Activated CD8-positive, alpha-beta memory T cell treated with anti-CD3 and anti-CD28 coated beads for 1 hour (primary cell): Measurements from ENCODE around the gene KRT79.
"Not testable (repeated sequence)": the region's sequence is repeated elsewhere in the genome, so short reads cannot be mapped to it uniquely, and the experiment has no call there.

Source experiments
- DNase-seq, 2 donors: peaks; one replicate each; pipeline ENCODE4 v3.0.0-alpha.2; 2020; ENCODE audit warnings: low read depth in 1 of 2; ENCODE audit errors: extremely low read depth in 1 of 2

Gene KRT79

DNA sequence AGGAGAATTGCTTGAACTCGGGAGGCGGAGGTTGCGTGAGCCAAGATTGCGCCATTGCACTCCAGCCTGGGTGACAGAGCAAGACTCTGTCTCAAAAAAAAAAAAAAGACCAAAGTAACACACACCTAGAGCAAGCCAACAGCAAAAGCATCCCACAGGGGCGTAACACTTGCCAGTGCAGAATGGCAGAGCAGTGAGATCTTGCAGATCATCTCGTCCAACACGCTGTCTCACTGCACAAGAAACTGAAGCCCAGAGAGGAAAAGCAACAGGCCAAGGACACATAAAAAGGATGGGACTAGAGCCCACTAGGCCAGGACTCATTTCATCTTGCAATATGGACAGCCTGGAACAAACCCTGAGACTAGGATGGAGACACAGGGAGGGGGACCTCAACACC is 27.4 kb upstream of the KRT79 start:
- DNase-seq: no peak

DNA sequence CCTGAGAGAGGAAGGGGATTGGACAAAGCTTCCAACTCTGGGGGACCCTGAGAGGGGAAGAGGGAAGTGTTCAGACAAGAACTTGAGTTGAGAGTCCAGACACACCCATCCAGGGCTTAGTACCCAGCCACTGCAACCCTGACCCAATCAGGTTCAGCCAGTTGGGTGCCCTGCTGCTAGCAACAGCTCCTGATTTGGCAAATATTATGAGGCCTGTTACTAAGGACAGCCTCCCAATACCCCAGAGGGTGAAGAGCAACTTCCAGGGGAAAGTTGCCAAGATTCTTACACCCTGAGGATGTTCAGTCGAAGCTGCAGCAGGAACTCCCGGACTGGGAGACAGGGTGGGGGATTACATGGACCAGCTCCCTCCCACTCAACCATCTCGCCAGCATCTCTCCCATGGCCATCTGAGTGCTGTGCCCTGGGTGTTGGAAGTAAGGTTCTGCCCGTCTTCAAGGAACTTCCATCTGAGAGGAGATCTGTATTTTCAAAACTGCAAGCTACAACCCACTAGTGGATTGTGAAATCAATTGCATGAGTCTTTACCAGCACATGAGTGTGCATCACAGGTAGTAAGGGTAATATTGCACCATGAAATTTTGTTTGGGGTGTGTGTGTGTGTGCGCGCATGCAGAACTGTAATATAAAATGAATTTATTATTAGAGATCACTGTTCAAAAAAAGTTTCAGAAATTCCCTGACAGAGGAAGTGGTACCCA is 26.2 kb upstream of the KRT79 start:
- no peak for DNase-seq

DNA sequence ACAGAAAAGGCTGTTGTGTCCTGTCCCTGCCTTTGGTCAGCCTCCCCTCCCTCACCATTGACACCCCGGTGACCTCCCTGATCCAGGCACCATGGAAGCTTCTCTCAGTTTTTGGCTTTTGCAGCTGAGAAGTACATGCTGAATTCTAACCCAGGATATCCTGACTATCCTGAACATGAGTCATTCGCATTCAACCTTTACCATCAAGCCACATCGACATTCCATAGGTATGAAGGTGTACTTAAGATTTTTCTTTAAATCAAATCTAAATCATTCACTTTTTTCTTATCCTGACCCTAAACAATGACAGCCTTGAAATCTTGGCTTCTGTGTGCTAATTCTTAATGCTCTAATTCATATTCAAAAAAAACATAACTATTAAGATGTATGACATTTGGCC is 23.4 kb upstream of the KRT79 start:
- DNase-seq: no peak

DNA sequence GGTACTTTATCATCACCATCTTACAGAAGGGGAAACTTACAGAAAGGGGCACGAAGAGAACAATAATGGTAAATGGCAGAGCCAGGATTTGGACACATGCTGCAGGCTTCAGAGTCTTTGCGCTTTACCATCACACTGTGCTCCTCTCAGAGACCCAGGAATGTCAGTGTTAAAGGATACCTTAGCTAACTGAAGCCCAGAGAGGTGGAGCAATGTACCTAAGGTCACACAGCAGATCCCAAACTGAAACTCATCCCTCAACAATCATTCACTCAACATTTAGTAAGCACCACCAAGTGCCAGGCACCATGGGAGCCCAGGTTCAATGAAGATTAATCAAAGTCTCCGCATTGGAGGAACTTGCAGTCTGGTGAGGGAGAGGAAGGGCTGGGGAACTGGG is 22.7 kb upstream of the KRT79 start:
- no peak for DNase-seq

DNA sequence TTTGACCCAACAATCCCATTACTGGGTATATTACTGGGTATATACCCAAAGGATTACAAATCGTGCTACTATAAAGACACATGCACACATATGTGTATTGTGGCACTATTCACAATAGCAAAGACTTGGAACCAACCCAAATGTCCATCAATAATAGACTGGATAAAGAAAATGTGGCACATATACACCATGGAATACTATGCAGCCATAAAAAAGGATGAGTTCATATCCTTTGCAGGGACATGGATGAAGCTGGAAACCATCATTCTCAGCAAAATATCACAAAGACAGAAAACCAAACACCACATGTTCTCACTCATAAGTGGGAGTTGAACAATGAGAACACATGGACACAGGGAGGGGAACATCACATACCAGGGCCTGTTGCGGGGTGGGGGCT is 22.0 kb upstream of the KRT79 start:
- not testable (repeated sequence) for DNase-seq

DNA sequence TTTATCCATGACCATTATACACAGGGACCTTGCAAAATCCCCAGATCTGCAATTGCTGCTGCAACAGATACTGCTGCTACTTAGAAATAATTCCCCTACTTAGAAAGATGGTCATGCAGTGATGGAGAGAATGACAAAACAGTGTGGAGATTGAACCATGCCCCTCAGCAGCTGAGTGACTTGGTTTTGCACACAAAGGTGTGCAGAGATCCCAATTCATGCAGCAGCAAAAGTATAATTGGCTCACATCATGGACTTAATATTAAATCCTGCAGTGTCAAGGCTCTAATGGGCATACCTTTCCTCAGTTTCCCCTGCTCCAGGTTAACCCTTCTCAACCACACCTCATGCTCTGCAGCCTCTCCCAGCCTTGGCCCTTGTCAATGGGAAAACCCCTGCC is 17.7 kb upstream of the KRT79 start:
- no peak for DNase-seq

DNA sequence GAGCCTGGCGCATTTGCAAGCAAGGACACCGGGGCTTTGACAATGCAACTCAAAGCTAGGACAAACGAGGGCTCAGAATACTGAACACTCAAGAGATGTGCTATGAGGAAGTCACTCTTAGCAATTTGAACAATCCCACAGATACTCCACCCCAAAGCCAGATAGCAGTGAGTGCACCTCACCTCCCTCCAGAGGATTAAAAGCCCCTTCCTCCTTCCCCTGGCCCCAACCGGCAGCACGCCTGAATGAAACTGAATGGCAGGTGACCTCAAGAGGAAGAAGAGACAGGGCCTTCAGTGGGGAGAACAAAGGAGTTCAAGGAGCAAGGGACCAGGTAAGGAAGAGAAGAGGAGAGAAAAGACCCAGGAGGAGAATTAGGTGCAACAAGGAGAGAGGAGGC is 16.6 kb upstream of the KRT79 start:
- DNase-seq: no peak

DNA sequence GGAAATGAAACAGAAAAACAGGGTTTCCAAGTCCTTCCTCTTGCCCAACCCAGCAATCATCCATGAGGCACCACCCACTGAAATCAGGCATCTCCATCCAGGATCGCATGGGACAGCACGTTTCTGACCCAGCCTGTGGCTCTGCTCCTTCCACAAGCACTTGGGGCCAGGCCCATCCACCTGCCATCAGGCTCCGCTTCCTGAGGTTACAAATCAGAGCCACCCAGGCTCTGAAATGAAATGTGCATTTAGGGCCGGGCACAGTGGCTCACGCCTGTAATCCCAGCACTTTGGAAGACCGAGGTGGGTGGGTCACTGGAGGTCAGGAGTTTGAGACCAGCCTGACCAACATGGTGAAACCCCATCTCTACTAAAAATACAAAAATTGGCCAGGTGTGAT is 15.4 kb upstream of the KRT79 start:
- no peak for DNase-seq

DNA sequence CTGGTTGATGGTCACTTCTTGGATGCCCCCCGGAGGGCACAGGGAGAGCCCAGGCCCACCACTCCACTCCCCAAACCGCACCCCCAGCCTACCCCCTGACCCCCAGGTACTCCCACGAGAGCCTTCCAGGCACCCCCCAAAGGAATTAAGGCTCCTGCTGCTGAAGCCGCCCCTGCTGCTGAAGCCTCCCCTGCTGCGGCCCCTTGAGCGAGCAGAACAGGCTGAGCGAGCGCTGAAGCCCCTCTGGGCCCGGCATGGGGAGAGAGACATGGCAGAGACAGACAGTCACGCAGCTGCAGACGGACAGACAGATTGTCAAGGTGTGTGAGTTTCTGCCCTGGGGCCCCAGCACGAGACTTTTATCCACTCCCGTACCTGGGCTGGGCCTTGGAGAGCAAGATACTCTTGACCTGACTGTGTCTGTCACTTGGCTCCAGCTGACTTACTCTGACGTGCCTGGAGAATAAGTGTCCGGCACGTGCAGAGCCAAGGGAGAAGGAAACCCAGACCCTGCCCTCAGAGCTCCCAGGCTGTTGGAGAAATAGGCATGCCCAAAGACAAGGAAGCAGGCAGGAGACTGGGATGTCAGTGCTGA is 14.6 kb upstream of the KRT79 start, which contains the start of gene KRT78:
KRT78 (minus strand) TSS at position 334 of the 595 bp plus-strand sequence; CDS start at position 270, 64 bp downstream.
- no peak for DNase-seq

DNA sequence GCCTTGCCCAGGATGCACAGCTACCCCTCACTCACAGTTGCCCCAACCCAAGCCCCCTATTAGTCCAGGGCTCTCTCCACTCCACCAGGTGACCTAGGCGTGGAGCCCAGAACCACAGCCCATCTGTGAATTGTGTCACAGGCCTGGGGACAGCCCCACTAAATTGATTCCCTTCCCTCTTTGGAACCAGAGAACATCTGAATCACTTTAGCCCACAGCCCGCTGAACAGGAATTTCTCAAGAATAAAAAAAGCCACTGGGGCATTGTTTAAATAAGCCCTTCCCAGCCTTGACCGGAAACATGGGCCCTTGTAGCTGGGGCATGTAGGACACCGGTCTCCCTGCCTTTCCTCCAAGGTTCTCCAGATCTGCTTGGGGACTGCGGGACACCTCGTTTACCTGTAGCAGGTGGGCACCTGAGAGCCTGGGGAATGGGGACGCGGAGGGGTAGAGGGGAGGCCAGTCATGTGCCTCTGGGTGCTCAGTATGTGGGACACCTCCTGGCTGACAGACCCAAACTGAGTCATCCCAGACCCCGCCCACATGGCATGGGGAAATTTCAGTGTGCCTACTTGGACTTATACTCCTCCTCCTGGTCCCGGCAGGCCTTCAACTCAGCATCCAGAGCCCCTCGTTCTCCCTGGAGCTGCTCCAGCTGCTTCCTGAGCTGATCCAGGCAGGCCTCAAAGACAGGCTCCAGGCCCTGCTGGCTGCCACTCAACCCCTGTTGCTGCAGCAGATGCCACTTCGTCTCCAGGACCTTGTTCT is 13.4 kb upstream of the KRT79 start:
- no peak for DNase-seq

DNA sequence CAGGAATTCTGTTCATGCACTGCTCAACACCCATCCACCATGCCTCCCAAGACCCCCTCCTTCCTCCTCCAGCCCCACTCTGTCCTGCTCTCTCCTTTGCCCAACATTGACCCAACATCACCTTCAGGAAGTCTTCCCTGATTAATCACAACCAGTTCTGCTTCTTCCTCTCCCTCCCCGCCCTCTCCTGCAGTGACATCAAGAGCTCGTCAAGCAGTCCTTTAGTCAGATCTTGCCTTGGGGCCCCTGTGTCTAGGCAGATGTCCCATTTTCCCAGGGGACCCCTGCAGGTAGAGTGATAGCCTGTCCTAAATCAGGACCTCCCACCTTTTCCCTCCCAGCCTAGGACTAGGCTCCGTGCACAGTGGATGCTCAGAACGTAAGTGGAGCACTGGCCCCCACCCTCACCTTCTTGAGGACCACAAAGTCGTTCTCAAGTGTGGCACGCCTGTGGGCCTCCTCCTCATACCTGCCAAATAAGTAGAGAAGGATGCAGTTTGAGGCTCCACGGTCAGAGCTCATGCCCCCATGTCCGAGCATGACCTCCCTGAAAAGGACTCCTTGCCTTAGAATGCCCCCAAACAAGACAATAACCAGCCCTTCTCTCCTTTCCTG is 12.4 kb upstream of the KRT79 start:
- DNase-seq: no peak

DNA sequence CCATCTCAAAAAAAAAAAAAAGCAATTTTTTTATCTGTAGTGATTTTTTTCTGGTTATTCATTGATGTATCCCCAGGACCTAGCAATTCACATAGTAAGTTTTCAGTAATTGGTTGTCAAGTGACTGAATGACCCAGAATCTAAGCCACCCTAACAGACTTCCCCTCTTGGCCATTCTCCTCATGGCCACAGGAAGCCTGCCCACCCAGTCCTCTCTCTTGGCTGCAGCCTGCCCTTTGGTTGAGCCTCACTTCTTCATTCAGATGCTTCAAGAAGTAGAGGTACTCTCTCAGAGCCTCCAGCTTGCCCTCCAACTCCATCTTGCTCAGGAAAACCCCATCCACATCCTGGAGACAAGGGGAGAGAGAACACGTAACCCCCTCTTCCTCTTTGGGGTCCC is 11.8 kb upstream of the KRT79 start:
- DNase-seq: no peak

DNA sequence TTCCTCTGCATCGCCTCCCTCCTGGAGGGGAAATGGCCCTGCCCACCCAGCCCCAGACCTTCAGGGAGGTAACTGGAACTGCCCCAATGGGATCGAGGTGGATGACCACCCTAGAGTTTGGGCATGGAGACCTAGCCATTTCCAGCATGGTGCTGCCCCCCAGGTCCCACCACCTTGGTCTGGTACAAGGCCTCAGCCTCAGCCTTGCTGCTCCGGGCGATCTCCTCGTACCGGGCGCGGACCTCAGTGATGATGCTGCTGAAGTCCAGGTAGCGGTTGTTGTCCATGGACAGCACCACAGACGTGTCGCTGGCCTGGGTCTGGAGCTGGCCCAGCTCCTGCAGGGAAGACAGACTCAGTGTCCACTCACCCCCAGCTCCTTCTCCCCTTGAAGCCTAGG is 10.3 kb upstream of the KRT79 start:
- DNase-seq: no peak

DNA sequence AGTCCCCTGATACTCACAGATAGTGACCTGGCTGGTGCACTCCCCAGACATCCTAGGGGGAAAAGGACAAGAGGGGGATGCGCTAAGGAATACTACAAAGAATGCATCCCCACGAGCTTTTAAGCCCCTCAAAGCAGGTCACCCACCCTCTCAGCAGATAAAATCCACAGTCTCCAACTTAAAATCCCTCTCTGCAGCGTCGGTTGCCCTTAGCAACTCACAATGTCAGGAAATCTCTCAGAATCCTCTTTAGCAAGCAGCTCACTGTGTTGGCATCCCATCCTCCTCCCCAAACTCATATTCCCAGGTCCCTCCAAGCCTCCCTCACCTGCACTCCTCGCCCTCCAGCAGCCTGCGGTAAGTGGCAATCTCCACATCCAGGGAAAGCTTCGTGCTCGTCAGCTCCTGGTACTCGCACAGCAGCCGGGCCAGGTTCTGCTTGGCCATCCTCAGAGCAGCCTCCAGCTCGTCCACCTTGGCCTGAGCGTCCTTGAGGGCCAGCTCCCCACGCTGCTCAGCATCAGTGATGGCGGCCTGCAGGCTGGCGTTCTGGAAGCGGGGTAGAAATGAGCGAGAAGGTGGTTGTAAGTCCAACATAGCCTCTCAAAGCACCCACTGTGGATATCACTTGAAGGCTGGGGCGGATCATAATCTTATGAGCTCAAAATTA is 5.5 kb upstream of the KRT79 start:
- no peak for DNase-seq

DNA sequence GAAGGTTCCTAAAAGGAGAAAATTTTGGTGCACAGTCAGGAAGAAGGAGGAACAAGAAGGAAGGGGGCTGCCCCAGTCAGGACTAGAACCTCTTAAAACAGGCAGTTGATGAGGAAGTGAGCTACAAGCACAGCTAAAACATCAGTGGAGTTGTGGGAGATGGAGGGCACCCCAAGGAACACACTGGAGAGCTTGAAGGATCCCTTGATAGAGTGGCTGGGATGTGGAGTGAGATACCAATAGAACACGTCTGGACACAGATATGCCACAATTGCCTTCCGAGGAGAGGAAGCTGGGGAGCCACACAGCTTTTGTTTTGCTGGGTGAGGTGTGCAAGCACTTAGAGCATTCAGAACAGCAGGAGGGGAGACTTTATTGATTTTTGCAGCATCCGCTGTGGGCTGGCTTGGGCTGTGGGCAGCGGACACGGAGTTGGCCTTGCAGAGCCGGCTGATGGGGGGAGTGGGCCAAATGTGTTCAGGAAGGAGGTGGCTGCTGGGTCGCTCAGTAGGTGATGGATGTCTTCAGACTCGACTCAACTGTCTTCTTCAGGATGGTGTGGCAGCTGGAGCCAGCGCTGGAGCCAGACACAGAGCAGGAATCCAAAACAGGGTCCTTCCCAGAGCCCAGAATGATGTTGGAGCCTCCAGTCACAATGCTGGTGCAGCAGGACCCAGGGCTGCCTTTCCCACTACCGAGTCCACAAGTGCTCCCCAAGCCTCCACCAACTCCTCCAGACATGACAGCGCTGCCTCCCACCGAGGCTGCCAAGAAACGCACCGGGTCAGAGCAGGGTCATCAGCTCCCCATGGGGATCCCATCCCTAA is 4.7 kb upstream of the KRT79 start:
- no peak for DNase-seq

DNA sequence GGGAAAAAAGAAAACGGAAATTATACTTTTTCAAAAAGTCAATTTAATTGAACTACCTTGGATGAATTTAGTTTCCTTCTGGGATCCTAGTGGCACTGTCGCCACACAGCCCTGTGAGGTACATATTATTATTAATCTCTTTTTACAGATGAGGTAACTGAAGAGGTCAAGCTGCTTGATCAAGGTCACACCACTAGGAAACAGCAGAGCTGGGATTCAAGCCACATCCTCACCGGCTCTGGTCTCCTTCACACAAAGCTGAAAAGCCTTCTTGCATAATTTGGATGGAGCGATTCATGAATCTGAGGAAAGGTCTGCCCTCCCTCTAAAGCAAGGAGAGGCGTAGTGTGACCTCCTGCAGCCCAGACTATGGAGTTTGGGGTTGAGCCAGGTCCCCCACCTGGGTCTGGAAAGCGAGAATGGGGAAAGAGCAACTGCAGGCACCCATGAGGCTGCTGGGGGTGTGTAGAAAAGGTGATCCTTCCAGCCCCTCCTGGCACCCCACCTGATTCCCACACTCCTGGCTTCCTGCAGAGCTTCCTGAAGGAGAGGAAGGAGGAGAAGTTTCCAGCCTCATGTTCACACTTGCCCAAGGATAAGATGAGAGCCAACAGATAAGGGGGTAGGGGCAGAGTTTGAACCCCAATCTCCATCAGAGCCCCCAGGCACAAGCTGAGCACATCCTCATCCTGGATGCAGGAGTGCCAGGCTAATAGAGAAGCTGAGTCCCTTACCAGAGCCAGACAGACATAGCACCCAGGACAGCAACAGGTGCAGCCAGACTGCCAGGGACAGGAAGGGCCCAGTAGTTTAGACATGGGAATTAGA is 3.9 kb upstream of the KRT79 start:
- no peak for DNase-seq

DNA sequence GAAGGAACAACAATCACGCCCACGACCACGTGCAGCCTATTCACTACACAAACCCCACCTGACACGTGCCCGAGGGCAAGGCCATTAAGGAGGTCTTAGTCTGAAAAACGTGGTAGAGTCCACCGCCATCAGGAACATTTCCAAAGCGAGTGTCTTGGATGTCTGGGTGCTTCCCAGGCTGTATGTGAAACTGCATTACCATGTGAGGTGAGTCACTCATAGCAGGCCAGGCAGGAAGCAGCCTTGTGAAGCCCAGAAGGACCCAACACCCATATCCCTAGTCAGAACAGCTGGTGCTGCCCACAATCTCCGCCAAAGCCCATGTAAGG is 3.3 kb upstream of the KRT79 start:
- no peak for DNase-seq

DNA sequence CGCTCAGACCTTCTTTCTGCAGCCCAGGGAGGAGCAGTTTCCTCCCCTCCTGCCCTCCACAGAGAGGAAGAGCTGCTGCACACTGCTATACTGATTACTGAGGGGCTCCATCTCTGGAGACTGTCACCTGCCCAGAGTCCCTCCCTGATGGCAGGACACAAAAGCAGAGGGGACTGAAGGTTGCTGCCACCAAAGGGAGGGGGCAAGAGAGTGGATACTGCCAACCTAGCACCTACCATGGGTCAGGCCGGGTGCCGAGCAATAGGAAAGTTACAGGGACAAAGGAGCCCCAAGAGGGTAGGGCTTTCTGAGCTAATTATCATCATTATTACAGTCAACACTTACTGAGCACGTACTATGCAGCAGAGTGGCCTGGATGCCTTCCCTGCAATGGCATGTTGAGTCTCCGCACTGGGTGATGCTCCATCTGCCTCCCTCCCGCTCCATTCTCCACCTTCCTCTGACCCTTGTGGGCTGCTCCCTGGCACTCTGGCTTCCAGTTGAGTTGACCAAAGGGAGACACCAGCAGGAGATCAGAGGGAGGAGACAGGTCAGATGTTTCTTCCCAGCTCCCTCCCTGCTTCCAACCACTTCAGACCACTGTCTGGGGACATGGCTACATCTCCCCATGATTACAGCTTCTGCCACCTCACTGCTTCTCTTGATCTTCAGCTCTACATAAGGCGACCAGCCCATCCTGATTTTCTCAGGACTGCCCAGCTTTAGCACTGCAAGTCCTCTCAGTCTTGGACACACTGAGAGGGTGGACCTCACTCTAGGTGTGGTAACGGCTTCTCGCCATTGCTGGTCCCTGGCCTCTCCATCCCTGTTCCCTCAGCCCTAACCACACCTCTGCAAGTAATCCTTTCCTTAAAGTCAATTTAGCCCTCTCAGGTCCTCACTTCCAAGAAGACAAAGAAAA is 2.6 kb upstream of the KRT79 start:
- DNase-seq: no peak
